Measurements from ENCODE around the gene METTL24.

- TF ChIP-seq POLR2AphosphoS5 (IDR thresholded peaks at IDR 0.05; ENCODE audit: low read depth, low read length) (no peak), SAP30 (IDR thresholded peaks at IDR 0.05; ENCODE audit: insufficient read depth, insufficient replicate concordance, low read length) (no peak), CREB1 (IDR thresholded peaks at IDR 0.05) (no peak), SP2 (IDR thresholded peaks at IDR 0.05; ENCODE audit: low read length) (no peak), SP1 (IDR thresholded peaks at IDR 0.05; ENCODE audit: low read depth, low read length) (no peak), POLR2A (IDR thresholded peaks at IDR 0.05; ENCODE audit: control extremely low read depth in 1 of 2, low read depth in 2 of 2, low read length in 2 of 2) (no peak), BCL11A (IDR thresholded peaks at IDR 0.05; ENCODE audit: low read depth in 2 of 2, low read length in 2 of 2) (no peak), CHD1 (IDR thresholded peaks at IDR 0.05; ENCODE audit: low read depth, low read length) (no peak), MAFK (IDR thresholded peaks at IDR 0.05; ENCODE audit: low read depth, low read length) (no peak), GABPA (IDR thresholded peaks at IDR 0.05; ENCODE audit: borderline replicate concordance, insufficient read depth, low read length) (no peak), EZH2 (IDR thresholded peaks at IDR 0.05; ENCODE audit: low read depth, low read length, severe bottlenecking) (no peak)
- TF ChIP-seq, protein P1, sequence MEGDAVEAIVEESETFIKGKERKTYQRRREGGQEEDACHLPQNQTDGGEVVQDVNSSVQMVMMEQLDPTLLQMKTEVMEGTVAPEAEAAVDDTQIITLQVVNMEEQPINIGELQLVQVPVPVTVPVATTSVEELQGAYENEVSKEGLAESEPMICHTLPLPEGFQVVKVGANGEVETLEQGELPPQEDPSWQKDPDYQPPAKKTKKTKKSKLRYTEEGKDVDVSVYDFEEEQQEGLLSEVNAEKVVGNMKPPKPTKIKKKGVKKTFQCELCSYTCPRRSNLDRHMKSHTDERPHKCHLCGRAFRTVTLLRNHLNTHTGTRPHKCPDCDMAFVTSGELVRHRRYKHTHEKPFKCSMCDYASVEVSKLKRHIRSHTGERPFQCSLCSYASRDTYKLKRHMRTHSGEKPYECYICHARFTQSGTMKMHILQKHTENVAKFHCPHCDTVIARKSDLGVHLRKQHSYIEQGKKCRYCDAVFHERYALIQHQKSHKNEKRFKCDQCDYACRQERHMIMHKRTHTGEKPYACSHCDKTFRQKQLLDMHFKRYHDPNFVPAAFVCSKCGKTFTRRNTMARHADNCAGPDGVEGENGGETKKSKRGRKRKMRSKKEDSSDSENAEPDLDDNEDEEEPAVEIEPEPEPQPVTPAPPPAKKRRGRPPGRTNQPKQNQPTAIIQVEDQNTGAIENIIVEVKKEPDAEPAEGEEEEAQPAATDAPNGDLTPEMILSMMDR (IDR thresholded peaks at IDR 0.05; ENCODE audit: control extremely low read depth in 1 of 3, insufficient read depth in 1 of 3, low read depth in 1 of 3, low read length in 3 of 3), result no peak
- TF ChIP-seq, protein P2, sequence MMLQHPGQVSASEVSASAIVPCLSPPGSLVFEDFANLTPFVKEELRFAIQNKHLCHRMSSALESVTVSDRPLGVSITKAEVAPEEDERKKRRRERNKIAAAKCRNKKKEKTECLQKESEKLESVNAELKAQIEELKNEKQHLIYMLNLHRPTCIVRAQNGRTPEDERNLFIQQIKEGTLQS (IDR thresholded peaks at IDR 0.05; ENCODE audit: insufficient read depth, low read depth, low read length), result no peak
Measured at GRCh38 chr6:110265273-110265672, 92.9 kb downstream of the METTL24 start.
